GM11168 (cell line): ENCODE results near the gene ZNF836.

ENCODE experiments used
- in situ Hi-C: fragments of 300-500 bp; cut with MboI; formaldehyde crosslinking; loops from one replicate; pipeline ENCODE4 v1.12.0; 2022; ENCODE audit warnings: low sequenced_read_pairs; ENCODE audit not compliant: unreplicated experiment

The ZNF836 gene

DNA sequence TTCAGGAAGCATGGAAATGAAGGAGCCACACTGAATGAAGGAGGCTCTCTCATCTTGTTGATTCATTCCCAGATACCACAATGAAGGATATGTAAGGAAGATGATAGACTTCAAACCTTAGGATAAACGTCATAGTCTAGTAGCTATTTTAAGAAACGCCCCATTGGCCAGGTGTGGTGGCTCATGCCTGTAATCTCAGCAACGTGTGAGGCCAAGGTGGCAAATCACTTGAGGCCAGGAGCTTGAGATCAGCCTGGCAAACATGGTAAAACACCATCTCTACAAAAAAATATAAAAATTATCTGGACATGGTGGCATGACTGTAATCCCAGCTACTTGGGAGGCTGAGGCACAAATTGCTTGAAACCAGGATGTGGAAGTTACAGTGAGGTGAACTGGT is 58.8 kb downstream of the ZNF836 start:
- in situ Hi-C loops = no loop called here

DNA sequence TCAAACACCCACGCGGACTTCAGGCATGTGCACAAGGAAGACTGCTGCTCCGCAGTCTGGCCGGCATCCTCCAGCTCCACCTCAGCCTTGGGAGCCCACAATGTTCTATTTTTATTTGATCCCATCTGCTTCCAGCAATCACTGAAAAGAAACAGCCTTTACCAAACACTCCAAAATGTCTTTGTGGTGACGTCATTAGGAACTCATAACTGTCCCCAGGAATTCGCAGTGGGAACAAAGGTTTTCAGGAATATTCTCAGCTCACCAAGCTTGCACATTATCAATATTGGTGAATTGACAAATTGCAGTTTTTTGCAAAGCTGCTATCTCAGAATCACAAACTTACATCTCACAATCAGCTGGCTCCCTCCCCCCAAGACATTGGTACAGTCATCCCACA is 60.6 kb downstream of the ZNF836 start:
- in situ Hi-C loops = no loop called here
